ENCODE measurements around the gene ABHD14A. TPM values are rescaled to one million over a fixed set of nuclear protein-coding genes. Genes with fewer than 3 reads are reported as not detected.

The ABHD14A gene
- total and polyA plus RNA-seq, 3 donors from 2014 or later: 27.7 to 51.6 (median 38.9) TPM

DNA sequence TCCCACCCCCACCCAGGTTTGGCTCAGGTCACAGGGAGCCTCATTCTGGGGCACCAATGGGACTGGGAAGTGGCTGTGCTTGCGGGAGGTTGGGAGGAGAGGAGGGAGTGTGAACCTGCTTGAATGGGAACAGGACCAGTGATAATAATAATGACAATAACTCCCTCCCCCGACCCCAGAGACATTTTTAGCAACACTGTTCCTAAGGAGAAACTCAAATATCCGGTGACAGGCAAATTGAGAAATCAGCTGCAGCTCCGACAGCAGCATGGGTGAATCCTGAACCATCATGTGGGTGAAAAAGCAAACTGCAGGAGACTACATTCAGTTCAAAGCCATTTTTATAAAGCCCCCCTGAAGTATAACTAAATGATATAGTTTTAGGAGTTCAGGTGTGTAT, 32.4 kb downstream of the ABHD14A start:
- intact Hi-C loops (cut with DNase I; ENCODE audit: low total_unique reads): loop anchor here (10.0 kb wide), 1 partner anchor 48 kb away; the partner anchor contains the start of gene DUSP7
- TF ChIP-seq POLR2A (IDR thresholded peaks at IDR 0.05): no peak
- TF ChIP-seq, protein P1, sequence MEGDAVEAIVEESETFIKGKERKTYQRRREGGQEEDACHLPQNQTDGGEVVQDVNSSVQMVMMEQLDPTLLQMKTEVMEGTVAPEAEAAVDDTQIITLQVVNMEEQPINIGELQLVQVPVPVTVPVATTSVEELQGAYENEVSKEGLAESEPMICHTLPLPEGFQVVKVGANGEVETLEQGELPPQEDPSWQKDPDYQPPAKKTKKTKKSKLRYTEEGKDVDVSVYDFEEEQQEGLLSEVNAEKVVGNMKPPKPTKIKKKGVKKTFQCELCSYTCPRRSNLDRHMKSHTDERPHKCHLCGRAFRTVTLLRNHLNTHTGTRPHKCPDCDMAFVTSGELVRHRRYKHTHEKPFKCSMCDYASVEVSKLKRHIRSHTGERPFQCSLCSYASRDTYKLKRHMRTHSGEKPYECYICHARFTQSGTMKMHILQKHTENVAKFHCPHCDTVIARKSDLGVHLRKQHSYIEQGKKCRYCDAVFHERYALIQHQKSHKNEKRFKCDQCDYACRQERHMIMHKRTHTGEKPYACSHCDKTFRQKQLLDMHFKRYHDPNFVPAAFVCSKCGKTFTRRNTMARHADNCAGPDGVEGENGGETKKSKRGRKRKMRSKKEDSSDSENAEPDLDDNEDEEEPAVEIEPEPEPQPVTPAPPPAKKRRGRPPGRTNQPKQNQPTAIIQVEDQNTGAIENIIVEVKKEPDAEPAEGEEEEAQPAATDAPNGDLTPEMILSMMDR (IDR thresholded peaks at IDR 0.05): no peak

DNA sequence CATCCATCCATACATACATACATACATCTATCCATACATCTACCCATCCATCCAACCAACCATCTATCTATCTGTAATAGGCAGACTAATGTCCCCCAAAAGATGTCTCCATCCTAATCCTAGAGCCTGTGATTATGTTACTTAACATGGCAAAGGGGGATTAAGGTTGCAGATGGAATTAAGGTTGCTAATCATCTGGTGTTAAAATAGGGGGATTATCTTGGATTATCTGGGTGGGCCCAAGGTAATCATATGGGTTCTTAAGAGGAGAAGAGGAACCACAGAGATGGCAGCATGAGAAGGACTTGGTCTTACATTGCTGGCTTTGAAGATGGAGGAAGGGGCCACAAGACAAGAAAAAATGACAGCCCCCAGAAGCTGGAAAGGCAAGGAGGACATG, 35.6 kb downstream of the ABHD14A start:
- TF ChIP-seq, protein P1 (IDR thresholded peaks at IDR 0.05): no peak
- no peak for TF ChIP-seq POLR2A (IDR thresholded peaks at IDR 0.05)
- Histone ChIP-seq H3K36me3 (ENCODE audit: low read depth, missing control alignments) (no peaks in the 10 kb centered on the region), H3K27me3 (no peaks in the 10 kb centered on the region), H3K4me1 (peaks cover 25% of the 10 kb centered on the region), H3K27ac (no peak overlapping the region), H3K4me3 (no peak overlapping the region), H3K9me3 (no peaks in the 10 kb centered on the region)
- no peak for DNase-seq
- intact Hi-C loops (cut with DNase I; ENCODE audit: low total_unique reads): no loop called here

More for the DNA sequence above, 32.4 kb downstream of the ABHD14A start:
- Histone ChIP-seq H3K9me3 (no peaks in the 10 kb centered on the region), H3K27me3 (no peaks in the 10 kb centered on the region), H3K4me3 (no peak overlapping the region), H3K36me3 (ENCODE audit: low read depth, missing control alignments) (no peaks in the 10 kb centered on the region), H3K4me1 (peaks cover 39% of the 10 kb centered on the region), H3K27ac (no peak overlapping the region)
- 55 to 63% methylated on average over 4 of the region's 4 CpGs for WGBS, 2 donors
- no peak for DNase-seq

DNA sequence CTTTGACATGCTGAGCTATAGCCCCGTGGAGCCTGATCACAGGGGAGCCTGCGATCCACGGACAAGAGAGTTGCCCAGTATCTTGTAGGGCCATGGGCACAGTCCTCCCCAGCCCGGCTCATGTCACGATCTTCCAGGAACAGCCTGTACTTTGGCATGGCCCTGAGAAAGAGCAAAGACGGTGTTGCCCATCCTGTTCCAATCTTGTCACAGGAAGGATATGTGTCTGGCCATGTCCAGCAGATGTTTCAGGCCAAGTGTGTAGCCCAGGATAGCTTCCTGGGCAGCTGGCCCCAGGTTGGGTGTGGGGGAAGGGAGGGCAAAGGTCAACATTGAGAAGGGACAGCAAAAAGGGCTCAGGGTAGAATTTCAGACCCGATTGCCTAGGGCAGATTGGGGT, 37.8 kb downstream of the ABHD14A start:
- Histone ChIP-seq H3K27me3 (no peaks in the 10 kb centered on the region), H3K27ac (no peak overlapping the region), H3K4me1 (peaks cover 3% of the 10 kb centered on the region), H3K4me3 (no peak overlapping the region), H3K36me3 (ENCODE audit: low read depth, missing control alignments) (no peaks in the 10 kb centered on the region), H3K9me3 (no peaks in the 10 kb centered on the region)
- intact Hi-C loops (cut with DNase I; ENCODE audit: low total_unique reads): no loop called here
- no peak for DNase-seq
- WGBS, 2 donors: 62 to 96% methylated on average over 4 to 7 of the region's 7 CpGs
- no peak for TF ChIP-seq POLR2A (IDR thresholded peaks at IDR 0.05)
- TF ChIP-seq, protein P1 (IDR thresholded peaks at IDR 0.05): no peak

- no peak for DNase-seq
- Histone ChIP-seq H3K36me3 (ENCODE audit: low read depth, missing control alignments) (no peaks in the 10 kb centered on the region), H3K9me3 (no peaks in the 10 kb centered on the region), H3K27me3 (no peaks in the 10 kb centered on the region), H3K4me3 (no peak overlapping the region), H3K4me1 (peaks cover 8% of the 10 kb centered on the region), H3K27ac (no peak overlapping the region)
- 91 to 93% methylated on average over 4 to 6 of the region's 6 CpGs for WGBS, 2 donors
- intact Hi-C loops (cut with DNase I; ENCODE audit: low total_unique reads): no loop called here
- no peak for TF ChIP-seq POLR2A (IDR thresholded peaks at IDR 0.05)
- TF ChIP-seq, protein P1 (IDR thresholded peaks at IDR 0.05): no peak
Observed at GRCh38 chr3:52013802-52014598, 39.1 kb downstream of the ABHD14A start.

DNA sequence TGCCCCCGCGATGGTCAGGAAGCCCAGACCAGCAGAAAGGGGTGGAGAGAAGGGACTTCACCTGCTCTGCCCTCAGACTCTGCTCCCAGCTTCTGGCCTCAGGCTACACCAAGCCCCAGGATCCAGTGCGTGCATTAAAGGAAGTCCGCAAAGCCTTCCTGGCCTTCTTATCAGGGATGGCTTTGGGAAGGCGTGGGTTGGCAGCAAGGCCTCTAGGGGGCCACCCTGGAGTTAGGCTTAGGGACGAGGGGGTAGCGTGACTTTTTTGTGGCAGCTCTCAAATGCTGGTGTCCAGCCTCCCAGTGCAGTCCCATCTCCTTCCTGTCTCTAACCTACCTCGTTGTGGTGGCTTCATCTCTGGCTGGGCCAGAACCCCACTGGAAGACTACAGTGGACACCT, 39.7 kb downstream of the ABHD14A start:
- DNase-seq: no peak
- 84 to 90% methylated on average over 3 to 8 of the region's 8 CpGs for WGBS, 2 donors
- TF ChIP-seq POLR2A (IDR thresholded peaks at IDR 0.05): no peak
- TF ChIP-seq, protein P1 (IDR thresholded peaks at IDR 0.05): no peak
- Histone ChIP-seq H3K36me3 (ENCODE audit: low read depth, missing control alignments) (no peaks in the 10 kb centered on the region), H3K27me3 (no peaks in the 10 kb centered on the region), H3K27ac (no peak overlapping the region), H3K9me3 (no peaks in the 10 kb centered on the region), H3K4me1 (peaks cover 14% of the 10 kb centered on the region), H3K4me3 (no peak overlapping the region)
- intact Hi-C loops (cut with DNase I; ENCODE audit: low total_unique reads): no loop called here

Data from testis (tissue), 3 donors.